Mesothelial cell of epicardium (in vitro differentiated cells): Measurements from ENCODE around the gene CALML5. TPM values are rescaled to one million over a fixed set of nuclear protein-coding genes. Genes with fewer than 3 reads are reported as not detected.

Experiments used
- DNase-seq, 2 experiments: peaks; one replicate each; pipeline ENCODE4 v3.0.0; 2021; ENCODE audit warnings: low spot score in 2 of 2; ENCODE audit not compliant: unreplicated experiment in 2 of 2
- H3K27ac Mint-ChIP-seq: 2 replicates; pipeline ENCODE4 v1.8.0; 2021; ENCODE audit warnings: mixed read lengths
- H3K27me3 Mint-ChIP-seq: 2 replicates; pipeline ENCODE4 v1.8.0; 2021; ENCODE audit warnings: low read depth, mixed read lengths
- H3K36me3 Mint-ChIP-seq: 2 replicates; pipeline ENCODE4 v1.8.0; 2021; ENCODE audit warnings: mixed read lengths
- H3K4me1 Mint-ChIP-seq: 2 replicates; pipeline ENCODE4 v1.8.0; 2021; ENCODE audit warnings: mixed read lengths
- H3K4me3 Mint-ChIP-seq: 2 replicates; pipeline ENCODE4 v1.8.0; 2021; ENCODE audit warnings: mild to moderate bottlenecking, moderate library complexity, mixed read lengths
- H3K9me3 Mint-ChIP-seq: 2 replicates; pipeline ENCODE4 v1.8.0; 2021; ENCODE audit warnings: mixed read lengths
- CTCF ChIP-seq: fragments of 200-600 bp; sonication (generic); IDR thresholded peaks from one replicate; pipeline ENCODE4 v1.5.0; 2021; ENCODE audit warnings: antibody characterized with exemption; ENCODE audit not compliant: unreplicated experiment
- total RNA-seq: library from RNA; stranded (reverse); gene quantifications from 3 replicates; pipeline ENCODE4 v1.2.1, GENCODE V29; 2021

CALML5 gene
- total RNA-seq, 1 donor from 2014 or later, result not detected

DNA sequence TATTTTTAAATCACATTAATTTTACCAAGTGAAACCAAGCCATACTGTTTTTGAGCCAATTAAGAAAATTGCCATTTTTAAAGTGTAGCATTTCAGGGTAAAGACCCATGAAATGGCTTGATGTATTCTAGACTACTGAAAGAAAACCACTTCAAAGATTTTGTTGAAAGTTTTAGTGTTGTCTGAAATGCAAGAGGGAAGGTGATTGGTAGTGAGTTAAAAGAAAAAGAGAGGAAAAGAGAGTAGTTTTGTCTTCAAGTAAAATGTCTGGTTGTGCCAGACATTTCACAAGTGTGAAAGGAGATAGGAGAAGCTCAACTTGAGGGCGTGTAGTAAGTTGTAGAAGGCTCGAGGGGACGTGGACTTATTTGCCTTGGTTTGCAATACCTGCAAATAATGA is 41.6 kb downstream of the CALML5 start:
- Mint-ChIP-seq H3K27ac (peak overlapping the region; percentile 84), H3K9me3 (no peaks in the 10 kb centered on the region), H3K27me3 (no peaks in the 10 kb centered on the region), H3K36me3 (peaks cover 46% of the 10 kb centered on the region), H3K4me1 (peaks cover 30% of the 10 kb centered on the region), H3K4me3 (no peak overlapping the region)
- DNase-seq, result no peak
- TF ChIP-seq CTCF, result no peak

- H3K4me3 Mint-ChIP-seq, result no peak overlapping the region
- H3K27ac Mint-ChIP-seq, result peak overlapping the region; percentile 27
- H3K27me3 Mint-ChIP-seq, result no peaks in the 10 kb centered on the region
- H3K9me3 Mint-ChIP-seq, result no peaks in the 10 kb centered on the region
- DNase-seq, result no peak
- peaks cover 54% of the 10 kb centered on the region for H3K36me3 Mint-ChIP-seq
- peaks cover 24% of the 10 kb centered on the region for H3K4me1 Mint-ChIP-seq
- TF ChIP-seq CTCF, result no peak
Measured at GRCh38 chr10:5456563-5456962, 42.8 kb downstream of the CALML5 start.

DNA sequence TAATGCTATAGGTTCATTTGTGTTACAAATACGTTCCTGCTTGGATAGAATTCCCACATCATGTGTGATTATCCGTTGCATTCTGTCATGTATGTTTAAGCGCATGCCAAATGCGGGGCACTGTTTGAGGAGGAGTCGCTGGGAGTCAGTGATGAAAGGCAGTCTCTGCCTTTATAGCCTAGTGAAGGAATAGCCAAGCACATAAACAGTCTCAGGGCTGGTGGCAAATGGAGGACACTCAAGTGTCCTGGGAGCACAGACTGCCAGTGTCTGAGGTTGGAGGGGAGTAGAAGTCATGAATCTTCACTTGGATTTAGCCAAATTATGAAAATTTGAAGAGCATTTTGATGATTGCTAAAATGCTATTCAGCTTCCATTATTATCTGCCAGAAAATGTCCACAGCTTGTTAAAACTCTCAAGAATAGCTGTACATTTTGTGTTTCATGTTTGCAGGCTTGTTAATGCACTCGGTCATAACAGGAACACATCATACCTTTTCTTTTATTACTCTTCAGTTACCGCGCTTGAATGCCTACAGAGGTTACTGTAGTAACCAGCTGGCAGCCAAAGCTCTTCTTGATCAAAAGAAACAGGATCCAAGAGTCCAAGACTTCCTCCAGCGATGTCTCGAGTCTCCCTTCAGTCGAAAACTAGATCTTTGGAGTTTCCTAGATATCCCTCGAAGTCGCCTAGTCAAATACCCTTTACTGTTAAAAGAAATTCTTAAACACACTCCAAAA is 45.5 kb downstream of the CALML5 start:
- Mint-ChIP-seq H3K27ac (peak overlapping the region; percentile 26), H3K27me3 (no peaks in the 10 kb centered on the region), H3K4me1 (peaks cover 26% of the 10 kb centered on the region), H3K4me3 (no peak overlapping the region), H3K9me3 (no peaks in the 10 kb centered on the region), H3K36me3 (peaks cover 51% of the 10 kb centered on the region)
- TF ChIP-seq CTCF, result no peak
- DNase-seq, result no peak

GRCh38 chr10:5450605-5451384 is 48.6 kb downstream of the CALML5 start:
- Mint-ChIP-seq H3K4me1 (peaks cover 36% of the 10 kb centered on the region), H3K27me3 (no peaks in the 10 kb centered on the region), H3K4me3 (peak overlapping the region; percentile 56), H3K36me3 (peaks cover 34% of the 10 kb centered on the region), H3K9me3 (no peaks in the 10 kb centered on the region), H3K27ac (peak overlapping the region; percentile 79)
- no peak for DNase-seq
- TF ChIP-seq CTCF, result no peak

DNA sequence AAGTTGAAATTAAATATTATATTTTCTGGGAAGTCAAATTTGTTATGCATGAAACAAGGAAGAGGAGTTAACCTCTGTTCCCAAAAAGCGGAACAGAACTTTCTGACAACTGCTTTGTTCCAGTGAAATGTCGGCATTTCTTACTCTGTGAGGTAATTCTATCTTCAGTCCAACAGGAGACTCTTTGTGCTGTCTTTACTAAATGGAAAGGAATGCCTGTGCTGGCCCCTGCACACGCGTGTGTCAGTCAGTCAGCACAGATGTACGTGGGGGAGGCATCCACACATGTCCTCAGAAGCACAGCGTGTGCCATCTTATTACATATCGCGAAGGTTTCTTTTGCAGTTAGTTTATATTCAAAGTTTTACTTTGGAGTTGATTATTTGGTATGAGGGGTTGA is 49.5 kb downstream of the CALML5 start:
- Mint-ChIP-seq H3K4me3 (peak overlapping the region; percentile 89), H3K9me3 (no peaks in the 10 kb centered on the region), H3K27me3 (no peaks in the 10 kb centered on the region), H3K36me3 (peaks cover 27% of the 10 kb centered on the region), H3K27ac (peak overlapping the region; percentile 99), H3K4me1 (peaks cover 43% of the 10 kb centered on the region)
- DNase-seq, result no peak
- no peak for TF ChIP-seq CTCF
